Right renal cortex interstitium (tissue), 3 donors: ENCODE data around the gene AFG3L2. TPM values are rescaled to one million over a fixed set of nuclear protein-coding genes. Genes with fewer than 3 reads are reported as not detected.

Experiments
- DNase-seq, 3 donors: peaks; one replicate each; pipeline ENCODE4 v3.0.0-alpha.2; 2013; ENCODE audit warnings: low read depth in 3 of 3, low spot score in 2 of 3
- polyA plus RNA-seq, 3 donors: library from polyadenylated mRNA; unstranded; fragments of 120-200 nt; gene quantifications; one replicate each; pipeline ENCODE4 v1.2.1, GENCODE V29; 2013; ENCODE audit not compliant: insufficient read length in 3 of 3

AFG3L2 gene
- polyA plus RNA-seq, 3 donors: 77.8 to 82.1 (median 80.8) TPM

DNA sequence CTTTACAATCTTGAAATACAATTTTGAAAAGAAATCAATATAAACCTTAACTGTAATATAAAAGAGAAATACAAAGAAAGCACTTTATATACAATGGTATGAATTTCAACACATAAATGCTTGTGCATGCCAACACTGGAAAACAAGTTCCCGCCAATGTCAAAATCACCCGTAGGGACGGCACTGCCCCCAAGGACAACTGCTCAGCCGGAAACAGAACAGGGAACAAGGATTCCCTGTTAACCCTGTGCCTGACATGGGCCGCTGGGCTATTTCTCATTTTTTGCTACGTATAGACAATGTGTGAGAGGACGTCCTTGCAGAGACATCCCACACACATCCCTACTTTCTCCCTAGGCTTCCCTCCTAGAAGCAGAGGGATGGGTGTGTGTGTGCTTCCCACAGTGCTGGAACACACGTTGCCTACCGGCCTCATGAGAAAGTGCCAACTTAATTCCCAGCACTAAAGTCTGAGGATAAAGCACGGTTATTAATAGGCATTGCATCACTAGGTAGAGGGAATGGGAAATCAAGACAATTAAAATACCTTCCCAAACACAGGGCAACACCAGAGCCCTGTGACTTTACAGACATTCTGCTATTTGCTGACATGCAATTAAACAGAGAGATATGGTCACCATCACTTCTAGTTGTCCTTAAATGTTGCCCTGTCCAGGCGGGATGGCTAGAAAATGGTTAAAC is 14.4 kb downstream of the AFG3L2 start:
- no peak for DNase-seq

DNA sequence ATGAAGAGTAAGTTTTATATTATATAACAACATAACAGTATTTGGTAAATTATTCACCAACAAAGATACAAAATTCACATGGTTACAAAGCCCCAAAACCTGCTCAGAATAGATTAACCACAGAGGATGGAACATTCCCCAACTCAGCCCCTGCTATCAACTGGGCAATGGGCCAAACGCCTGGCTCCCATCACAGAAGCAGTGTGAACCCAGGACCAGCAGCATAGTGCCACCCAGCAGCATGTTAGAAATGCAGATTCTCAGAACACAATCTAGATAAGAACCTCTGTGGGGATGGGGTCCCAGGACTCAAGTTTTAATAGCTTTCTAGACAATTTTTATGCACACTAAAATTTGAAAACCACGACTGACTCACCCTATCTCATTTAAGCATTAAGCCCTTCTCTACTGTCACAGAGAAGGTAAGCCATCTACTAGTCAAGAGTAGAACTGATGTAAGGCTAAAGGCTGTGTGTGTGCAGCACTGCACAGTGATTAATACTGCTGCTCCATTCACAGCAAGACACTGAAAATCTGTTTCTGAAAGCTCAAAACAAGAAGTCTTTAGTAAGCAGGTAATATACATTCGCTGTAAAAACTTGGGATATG is 15.2 kb downstream of the AFG3L2 start:
- DNase-seq: no peak

DNA sequence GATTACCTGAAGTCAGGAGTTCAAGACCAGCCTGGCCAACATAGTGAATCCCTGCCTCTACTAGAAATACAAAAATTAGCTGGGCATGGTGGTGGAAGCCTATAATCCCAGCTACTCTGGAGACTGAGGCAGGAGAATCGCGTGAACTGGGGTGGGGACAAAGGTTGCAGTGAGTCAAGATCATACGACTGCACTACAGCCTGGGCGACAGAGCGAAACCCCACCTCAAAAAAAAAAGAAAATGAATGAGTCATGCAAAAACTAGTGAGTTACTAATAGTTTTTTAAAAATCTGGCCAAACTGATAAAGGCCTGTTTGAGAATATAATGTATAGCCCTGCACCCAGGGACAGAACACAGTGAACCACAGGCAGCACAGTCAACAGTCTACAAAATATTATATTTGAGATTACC is 17.5 kb downstream of the AFG3L2 start:
- DNase-seq: no peak

DNA sequence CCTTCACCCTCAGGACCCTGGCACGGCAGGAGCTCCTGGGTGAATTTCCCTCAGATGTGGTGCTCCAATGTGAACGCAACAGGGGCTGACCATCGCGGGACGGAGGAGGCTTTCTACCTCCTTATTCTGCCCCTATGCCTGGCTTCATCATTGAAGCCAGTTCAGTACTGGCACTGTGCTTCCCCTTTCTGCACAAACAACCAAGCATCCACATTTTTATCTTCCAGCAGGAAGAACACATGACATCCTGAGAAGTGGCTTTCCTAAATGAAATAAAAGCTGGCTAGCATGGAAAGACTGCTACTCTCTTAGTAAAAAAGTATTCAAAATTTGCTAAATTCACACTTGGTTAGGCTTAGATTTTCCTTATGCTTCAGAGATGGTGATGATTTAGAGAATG is 24.8 kb downstream of the AFG3L2 start:
- no peak for DNase-seq

DNA sequence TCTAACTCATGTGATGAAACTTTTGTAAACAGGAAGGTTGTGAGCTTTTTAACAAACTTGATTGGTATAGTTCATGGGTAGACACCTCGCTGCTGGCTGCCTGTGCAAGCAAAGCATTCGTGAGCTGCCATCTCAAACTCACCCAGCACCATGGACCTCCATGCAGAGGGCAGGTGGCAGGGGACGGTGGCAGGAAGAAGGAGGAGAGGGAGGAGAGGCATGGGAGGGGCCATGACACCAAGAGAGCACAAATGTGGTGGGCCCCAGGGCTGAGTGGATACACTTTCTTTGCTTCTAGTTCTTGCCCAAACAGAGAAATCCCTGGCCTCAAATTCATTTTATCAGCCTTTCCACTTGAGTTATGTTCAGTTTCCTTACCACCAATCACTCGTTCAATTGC is 29.1 kb downstream of the AFG3L2 start:
- DNase-seq: no peak

DNA sequence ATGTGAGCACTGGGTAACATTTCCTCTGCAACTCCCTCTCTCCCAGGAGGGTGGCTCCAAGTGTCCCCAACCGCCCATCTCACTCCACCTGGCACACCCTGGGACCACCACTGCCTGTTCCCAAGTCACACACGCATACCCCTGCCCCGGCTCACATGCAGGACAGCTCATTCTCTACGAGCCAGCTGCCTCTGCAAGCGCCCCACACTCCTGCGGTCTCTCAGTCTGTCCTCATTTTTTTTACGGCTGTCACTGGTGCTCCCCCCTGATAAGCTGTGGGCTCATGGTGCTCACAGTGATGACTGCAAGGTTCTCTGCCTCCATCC is 30.8 kb downstream of the AFG3L2 start:
- no peak for DNase-seq

DNA sequence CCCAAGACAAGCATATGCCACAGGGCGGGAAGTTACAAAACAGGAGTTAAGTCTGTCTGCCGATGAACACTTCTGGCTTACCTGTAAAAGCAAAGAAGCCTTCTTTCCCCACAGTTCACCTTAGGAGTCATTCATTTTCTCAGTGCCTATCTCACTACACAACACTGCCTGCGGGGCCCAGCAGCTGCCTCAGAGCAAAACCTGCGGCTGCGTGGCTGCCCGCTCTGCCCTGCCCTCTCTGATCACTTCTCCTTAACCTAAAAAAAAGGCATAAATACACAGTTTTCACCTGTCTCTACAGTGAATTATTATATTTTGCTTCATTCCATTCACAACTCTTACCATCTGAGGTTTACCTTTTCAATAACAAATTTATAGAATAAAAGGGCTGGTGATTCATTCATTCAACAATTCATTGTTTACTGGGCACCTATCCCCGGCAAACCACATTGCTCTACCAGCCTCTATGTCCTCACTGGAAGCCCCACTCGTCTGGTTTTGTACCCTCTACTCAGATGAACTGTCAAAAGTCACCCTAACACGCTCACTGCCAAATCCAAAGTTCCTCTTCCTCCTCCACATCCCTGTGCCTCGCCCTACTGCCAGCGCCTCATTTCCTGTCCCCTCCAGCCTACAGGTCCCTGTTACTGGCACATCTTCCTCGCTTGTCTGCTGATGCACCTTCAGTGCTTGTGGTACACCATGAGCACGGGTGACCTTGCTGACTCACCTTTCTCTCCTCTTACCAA is 31.4 kb downstream of the AFG3L2 start:
- DNase-seq: no peak

DNA sequence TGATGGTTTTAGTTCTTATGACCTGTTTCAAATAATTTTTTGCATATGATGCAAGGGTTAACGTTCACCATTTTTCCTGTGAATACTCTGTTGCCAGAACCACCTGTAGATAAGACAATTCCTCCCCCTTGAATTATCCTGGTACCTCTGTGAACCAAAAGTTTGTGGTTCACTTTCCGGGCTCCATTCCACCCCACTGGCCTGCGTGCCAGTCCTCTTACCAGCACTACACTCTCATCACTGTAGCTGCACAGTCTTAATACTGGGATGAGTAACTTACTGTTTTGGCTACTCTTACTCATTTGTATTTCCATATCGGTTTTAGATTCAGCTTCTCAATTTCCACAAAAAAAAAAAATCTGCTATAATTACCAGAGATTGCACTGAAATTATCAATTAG is 34.4 kb downstream of the AFG3L2 start:
- DNase-seq: no peak

DNA sequence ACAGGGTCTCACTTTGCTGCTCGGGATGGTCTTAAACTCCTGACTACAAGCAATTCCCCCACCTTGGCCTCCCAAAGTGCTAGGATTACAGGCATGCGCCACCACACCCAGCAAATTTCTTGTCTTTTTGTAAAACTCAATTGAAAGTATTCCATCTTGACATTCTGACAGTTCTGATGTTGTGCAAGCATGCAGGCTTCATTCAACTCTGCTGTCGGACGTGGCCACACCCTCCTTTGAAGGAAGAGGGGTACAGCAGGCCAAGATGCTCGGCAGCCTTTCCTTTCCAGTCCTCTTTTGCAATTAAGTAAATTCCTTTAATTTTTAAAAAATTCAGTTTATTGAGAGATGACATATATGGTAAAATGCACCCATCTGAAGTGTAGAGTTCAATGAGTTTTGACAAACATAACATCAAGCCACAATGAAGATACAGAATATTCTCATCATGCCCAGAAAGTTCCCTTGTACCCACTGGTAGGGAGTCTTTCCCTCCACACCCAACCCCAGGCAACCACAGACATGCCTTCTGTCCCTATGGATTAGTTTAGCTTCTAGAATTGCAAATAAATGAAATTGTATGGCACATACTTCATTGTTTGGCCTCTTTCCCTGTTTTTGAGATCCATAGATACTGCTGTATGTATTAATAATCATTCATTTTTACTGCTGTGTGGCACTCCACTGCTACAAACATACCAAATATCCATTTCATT is 35.9 kb downstream of the AFG3L2 start:
- DNase-seq: no peak

DNA sequence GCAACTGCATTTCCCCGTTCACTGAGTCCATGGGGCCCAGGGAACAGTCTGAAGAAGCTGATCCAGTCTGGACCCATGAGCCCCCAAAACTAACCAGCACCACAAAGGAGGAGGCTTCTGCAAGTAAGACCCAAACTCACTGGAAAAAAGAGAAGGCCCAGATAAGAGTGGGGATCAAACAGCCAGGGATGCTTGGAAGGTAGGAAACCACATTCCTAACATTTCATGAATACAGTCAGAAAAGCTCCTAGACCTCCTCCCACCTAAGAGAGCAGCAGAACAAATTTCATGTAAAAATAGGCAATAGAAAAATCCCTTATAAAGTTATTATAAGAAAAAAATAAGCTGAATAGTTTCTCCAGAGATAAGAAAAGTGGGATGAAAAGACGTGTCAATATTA is 38.6 kb downstream of the AFG3L2 start:
- DNase-seq: no peak

DNA sequence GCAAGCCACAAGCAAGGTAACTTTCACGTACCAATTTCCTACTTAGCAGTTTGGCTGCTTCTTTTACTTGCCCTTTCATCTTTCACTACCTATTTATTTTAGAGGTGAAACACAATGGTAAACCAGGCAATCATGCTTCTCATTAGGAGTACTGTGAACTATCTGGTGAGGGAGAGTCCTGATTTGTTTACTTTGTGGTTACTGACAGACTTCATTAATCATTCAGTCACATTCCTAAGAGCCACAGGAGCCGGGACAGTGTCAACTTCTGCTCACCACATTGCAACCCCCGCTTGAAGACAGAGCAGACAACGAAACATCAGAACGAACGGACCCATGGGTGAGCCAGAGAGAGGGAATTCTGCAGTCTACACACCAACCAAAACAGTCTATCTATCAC is 40.1 kb downstream of the AFG3L2 start:
- no peak for DNase-seq

DNA sequence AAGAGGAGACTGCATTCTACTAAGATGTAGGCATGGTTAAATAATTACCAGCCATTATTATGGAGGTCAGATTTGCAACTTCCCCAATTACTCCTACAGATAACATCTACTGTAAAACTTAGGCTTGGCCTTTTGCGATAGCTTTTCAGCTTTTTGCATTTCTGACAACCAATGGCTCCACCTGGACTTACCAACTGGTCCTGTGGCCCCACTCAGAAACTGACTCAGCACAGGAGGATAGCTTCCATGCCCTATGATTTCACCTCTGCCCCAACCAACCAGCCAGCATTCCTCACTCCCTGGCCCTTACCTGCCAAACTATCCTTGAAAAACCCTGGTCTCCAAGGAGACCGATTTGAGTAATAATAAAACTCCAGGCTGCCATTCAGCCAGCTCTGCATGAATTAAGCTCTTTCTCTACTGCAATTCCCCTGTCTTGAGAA is 40.8 kb downstream of the AFG3L2 start:
- no peak for DNase-seq

DNA sequence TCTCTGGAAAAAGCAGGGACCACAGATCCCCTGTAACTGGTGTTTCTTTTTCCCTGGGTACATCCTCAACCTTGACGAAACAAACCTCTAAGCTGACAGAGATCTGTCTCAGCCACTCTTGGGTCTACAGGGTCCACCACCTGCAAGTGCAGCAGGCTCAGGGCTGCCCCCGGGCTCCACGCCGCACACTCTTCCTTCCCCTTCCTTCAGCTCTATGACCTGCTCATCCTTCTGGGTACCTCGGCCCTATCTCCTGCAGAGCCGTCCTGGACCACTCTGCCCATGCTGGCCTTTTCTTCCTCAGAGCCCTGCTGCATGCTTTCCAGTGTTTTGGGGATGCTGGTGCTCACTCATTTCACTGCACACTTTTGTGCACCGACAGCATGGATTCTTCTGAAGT is 41.5 kb downstream of the AFG3L2 start:
- DNase-seq: no peak

DNA sequence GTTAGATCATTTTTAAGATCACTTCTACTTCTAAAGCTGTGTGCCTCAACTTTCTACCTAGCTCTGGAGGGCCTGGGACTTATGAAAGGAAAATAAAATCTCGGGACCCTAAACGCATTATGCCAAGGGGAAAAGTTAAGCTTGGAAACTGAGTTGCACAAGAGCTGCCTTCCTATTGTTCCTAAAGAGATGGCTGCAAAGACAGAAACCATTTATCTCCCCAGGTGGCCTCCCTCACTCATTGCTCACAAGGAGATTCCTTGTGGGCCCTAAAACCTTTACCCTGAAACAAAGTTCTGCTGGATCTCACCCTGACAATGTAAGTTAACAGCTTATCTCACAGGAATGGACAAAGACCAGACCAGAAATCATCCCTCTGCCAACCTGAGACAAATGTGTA is 42.2 kb downstream of the AFG3L2 start:
- no peak for DNase-seq

DNA sequence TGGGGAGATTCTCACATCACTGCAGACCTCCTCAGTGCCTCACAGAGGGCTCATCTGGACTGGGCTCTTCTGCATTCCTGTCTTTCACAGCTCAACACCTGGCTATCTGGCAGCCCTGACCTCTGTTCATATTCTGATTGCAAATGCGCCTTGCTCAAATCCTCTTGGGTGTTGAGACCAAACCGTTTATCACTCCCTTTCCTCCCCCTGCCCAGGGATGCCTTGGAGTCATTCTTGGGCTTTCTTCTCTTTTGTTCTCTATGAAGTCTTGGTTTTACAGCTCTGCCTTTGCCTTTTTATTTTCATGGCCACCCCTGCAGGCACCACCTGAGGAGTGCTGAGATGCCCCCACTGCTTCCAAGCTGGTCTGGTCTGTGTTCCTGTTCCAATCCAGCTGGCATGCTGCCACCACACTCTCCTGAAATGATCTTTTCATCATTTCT is 42.6 kb downstream of the AFG3L2 start:
- no peak for DNase-seq

DNA sequence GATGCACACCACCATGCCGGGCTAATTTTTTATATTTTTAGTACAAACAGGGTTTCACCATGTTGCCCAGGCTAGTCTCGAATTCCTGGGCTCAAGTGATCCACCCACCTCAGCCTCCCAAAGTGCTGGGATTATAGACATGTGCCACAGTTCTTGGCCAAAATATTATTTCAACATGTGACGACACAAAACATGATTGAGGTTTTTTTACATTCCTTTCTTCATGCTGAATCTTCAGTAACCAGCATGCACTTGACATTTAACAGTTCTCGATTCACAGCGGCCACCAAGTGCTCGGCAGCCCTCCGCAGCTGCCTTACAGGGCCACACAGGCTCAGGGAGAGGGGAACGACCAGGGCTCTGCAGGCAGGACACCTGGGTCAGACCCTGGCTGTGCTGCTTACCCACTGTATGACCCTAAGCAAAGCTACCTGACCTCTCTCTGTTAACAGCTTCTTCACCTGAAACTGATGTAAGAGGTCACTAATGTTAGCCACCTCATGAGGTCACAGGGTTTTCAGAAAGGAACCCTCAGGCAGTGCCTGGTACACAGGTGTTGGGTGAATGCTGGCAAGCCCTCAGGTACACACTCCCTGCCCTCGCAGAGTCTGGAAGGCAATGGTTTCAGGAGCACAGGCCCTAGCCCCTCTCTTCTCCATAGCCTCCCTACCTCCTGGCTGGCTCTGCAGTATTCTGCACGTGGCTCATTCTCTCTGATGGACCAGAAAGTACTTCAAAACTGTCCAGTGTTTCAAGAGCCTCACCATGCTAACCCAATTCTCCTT is 43.3 kb downstream of the AFG3L2 start:
- no peak for DNase-seq

DNA sequence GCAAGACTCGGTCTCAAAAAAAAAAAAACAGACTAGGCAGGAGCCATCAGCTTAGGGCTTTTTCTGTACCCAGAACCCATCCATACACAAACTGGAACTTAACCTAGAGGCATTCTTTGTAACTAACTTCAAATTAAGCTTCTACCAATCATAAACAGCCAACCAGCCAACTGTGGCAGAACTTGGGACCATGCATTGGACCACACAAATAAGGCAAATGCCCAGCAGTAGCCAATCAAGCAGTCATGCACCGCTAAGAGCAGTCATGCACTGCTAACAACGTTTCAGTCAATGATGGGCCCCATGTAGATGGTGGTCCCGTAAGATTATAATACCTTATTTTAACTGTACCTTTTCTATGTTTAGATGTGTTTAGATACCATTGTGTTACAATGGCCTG is 46.3 kb downstream of the AFG3L2 start:
- no peak for DNase-seq

DNA sequence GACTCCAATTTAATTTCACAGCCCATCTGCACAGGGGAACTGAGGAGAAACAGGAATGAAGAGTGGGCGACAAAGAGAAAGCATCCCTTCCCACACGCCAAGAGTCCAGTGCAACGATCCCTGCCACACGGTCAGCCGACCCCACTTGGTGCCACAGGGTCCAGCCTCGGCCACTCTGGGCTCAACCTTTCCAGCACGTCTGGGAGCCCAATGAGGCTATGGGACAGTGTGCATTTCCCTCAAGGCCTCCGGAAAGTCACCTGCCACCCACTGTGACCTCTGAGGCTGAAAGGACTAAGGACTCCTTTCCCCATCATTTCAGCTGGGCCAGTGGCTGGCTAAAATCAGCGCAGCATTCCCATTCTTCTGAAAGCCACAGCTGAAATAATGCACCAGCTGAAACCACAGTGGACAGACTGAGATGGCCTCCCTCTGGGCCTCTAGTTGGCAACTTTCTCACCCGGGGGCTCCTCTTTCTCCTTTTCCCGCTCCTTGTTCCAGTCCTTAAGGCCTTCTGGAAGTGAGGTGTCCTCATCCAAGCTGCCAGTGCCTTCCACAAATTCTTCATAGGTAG is 47.8 kb downstream of the AFG3L2 start:
- no peak for DNase-seq

DNA sequence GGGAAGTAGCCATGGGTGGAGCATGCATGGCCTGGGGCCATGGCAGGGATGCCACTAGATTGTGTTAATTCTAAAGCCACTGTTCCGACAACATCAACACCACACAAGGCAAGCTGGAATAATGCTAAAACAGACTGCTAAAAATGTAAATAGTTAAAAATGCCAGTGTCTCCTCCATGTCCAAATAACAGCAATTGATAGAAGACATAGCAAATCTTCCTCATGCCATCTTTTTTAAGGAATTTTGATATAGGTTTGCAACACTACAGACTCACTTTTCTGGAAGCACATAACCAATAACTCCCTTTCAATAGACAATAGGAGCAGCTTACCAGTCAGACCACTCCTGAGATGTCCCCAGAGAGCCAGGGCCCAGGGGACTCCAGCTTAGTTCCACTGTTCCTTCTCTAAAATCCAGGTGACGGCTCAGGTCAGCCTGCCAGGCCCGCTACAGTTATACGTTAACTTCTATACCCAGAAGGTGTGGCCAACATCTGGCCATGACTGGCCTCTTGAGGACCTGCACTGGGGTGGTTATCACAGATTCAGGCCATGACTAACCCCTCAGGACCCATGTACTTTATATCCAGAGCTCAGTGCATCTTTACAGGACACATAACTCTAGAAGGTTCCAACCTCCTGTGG is 48.7 kb downstream of the AFG3L2 start:
- no peak for DNase-seq
